ENCODE results near the gene RING1.
A peak's percentile ranks its signal among the peaks of the same experiment; 100 is the strongest.

RING1 gene

DNA sequence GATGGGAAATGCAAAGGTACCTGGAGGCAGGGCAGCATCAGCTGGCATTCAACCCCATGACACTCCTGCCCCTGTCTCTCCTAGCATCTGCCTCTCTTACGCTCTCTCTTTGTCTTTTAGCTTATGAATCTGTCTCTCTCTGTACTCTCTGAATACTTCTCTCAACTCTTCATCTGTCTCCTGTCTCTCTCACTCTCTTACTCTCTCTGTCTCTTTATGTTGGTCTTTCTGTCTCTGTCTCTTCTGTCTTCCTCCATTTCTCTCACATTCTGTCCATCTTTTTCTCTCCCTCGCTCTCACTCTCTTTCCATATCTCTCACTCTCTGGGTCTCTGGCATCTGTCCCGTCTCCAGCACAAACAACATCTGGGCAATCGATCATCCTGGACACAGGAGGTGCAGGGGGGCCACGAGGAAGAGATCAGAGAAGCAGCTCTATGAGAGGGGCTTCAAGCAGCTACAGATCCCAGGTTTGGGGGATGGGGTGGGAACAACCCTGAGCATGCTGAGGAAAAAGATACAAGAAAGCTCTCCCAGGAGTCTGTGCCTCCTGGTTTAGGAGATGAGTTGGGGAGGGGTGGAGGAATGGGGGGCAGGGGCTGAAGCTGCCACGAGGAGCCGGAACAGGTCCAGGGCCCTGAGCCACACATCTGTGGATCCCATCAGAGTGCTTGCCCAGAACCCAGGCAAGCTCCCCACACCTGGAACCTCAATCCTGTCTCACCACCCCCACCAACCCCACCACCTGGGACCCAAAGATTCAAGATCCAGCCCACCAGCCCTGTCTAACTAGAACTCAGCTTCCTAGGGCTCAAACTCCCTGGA, 18.5 kb upstream of the RING1 start:
- Histone ChIP-seq H3K36me3 (ENCODE audit: control insufficient read depth, insufficient read depth, low read length) (peaks cover 7% of the 10 kb centered on the region), H3K4me3 (ENCODE audit: low read depth, low read length) (no peak overlapping the region), H3K9ac (ENCODE audit: low read depth, low read length) (no peak overlapping the region), H3K9me3 (ENCODE audit: control insufficient read depth, insufficient read depth, low read length) (no peaks in the 10 kb centered on the region), H3K4me1 (ENCODE audit: control insufficient read depth, insufficient read depth, low read length) (peaks cover 4% of the 10 kb centered on the region), H3K27me3 (ENCODE audit: control insufficient read depth, insufficient read depth, low read length) (peaks cover 22% of the 10 kb centered on the region)

DNA sequence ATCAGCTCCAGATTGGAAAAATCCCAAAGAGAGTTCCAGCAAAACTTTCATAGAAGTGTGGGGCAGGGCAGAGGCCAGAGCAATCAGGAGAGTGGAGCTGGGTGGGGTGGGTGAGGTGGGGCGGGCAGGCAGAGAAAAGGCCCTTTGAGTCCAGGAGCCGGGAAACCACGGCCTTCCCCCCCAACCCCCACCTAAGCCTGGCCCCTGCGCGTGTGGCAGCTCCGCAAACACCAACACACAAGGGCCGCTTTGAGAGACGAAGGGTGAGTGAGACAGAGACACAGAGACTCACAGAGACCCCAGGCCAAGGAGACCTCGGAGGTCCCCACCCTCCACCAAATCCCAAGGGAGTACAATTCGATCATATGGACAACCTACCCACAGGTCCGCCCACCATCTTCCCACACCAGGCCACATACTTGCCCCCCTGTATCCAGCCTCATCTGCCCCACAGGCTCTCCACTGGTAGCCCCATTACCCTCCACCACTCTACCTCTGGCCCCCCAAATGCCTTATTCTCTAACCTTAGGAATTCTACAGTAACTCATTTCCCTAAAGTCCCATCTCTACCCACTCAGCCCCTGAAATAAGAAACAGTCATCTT, 17.7 kb upstream of the RING1 start:
- Histone ChIP-seq H3K36me3 (ENCODE audit: control insufficient read depth, insufficient read depth, low read length) (peaks cover 14% of the 10 kb centered on the region), H3K27me3 (ENCODE audit: control insufficient read depth, insufficient read depth, low read length) (peaks cover 22% of the 10 kb centered on the region), H3K4me1 (ENCODE audit: control insufficient read depth, insufficient read depth, low read length) (peaks cover 4% of the 10 kb centered on the region), H3K9me3 (ENCODE audit: control insufficient read depth, insufficient read depth, low read length) (no peaks in the 10 kb centered on the region), H3K9ac (ENCODE audit: low read depth, low read length) (no peak overlapping the region), H3K4me3 (ENCODE audit: low read depth, low read length) (no peak overlapping the region)

DNA sequence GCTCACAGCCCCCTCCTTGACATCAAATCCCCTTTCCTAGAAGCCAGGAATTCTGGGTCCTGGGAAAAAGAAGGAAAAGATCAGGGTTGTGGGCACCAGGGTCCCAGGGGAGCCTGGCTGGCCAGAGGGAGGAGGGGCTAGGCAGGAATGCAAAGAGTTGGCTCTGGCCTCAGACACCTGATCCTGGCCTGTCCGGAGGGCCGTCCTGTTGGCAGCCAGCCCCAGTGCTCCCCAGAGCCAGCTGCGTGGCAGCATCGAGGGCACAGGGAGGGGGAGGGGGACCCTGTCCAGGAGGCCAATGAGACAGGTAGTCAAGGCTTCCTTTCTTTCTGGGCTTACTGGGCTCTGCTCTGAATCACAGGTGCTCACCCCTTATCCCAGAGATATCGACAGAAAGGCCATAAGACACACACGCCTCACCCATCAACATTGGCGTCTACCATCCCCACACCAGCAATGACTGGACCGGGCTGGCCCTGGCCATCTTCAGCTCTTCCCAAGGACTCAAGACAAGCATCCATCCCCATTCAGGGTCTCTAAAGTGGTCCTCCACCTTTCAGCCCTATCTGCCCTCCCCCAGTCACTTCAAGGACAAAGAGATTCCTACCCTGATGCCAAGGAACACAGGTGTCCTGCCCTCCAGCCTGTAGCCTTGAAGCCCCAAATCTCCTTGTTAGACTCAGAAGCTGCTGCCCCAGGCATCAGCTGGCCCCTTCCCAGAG, 16.8 kb upstream of the RING1 start:
- peak overlapping the region; percentile 72 for H3K4me3 ChIP-seq (ENCODE audit: low read depth, low read length)
- H3K36me3 ChIP-seq (ENCODE audit: control insufficient read depth, insufficient read depth, low read length): peaks cover 21% of the 10 kb centered on the region

DNA sequence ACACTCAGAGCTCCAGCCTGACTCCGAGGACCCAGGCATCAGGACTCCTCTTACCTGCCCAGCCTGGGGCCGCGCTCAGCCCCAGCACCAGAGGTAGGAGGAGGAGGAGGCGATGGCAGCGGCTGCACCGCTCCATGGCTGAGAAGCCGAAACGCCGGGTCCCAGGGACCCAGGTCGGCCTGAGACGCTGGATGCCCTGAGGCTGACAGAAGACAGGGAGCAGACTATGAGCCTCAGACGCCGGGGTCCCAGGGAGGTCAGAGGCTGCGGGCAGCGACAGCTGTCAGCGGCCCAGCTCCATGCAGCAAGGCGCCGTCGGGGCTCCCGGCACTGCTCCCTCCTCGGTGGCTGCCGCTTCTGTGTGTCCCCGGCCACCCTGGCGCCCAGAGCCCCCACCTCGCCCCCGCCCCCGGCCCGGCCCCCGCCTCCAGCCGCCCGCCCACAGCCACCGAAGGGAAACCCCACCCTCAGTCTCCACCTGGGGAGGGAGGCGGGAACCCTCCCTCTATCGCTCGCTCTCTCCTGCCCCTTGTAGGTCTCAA, 16.1 kb upstream of the RING1 start, which contains the start of gene COL11A2:
COL11A2 (minus strand) TSS at position 363 of the 542 bp plus-strand sequence; CDS start at position 136, 227 bp downstream.
- Histone ChIP-seq H3K4me3 (ENCODE audit: low read depth, low read length) (peak within 1 kb of the TSS; percentile 72), H3K4me1 (ENCODE audit: control insufficient read depth, insufficient read depth, low read length) (peaks cover 3% of the 10 kb centered on the region), H3K9me3 (ENCODE audit: control insufficient read depth, insufficient read depth, low read length) (no peaks in the 10 kb centered on the region), H3K36me3 (ENCODE audit: control insufficient read depth, insufficient read depth, low read length) (peaks cover 21% of the 10 kb centered on the region), H3K27me3 (ENCODE audit: control insufficient read depth, insufficient read depth, low read length) (peaks cover 22% of the 10 kb centered on the region), H3K9ac (ENCODE audit: low read depth, low read length) (peak within 1 kb of the TSS; percentile 54)

More for the DNA sequence above, 16.8 kb upstream of the RING1 start:
- Histone ChIP-seq H3K9me3 (ENCODE audit: control insufficient read depth, insufficient read depth, low read length) (no peaks in the 10 kb centered on the region), H3K27me3 (ENCODE audit: control insufficient read depth, insufficient read depth, low read length) (peaks cover 22% of the 10 kb centered on the region), H3K9ac (ENCODE audit: low read depth, low read length) (no peak overlapping the region), H3K4me1 (ENCODE audit: control insufficient read depth, insufficient read depth, low read length) (peaks cover 2% of the 10 kb centered on the region)

DNA sequence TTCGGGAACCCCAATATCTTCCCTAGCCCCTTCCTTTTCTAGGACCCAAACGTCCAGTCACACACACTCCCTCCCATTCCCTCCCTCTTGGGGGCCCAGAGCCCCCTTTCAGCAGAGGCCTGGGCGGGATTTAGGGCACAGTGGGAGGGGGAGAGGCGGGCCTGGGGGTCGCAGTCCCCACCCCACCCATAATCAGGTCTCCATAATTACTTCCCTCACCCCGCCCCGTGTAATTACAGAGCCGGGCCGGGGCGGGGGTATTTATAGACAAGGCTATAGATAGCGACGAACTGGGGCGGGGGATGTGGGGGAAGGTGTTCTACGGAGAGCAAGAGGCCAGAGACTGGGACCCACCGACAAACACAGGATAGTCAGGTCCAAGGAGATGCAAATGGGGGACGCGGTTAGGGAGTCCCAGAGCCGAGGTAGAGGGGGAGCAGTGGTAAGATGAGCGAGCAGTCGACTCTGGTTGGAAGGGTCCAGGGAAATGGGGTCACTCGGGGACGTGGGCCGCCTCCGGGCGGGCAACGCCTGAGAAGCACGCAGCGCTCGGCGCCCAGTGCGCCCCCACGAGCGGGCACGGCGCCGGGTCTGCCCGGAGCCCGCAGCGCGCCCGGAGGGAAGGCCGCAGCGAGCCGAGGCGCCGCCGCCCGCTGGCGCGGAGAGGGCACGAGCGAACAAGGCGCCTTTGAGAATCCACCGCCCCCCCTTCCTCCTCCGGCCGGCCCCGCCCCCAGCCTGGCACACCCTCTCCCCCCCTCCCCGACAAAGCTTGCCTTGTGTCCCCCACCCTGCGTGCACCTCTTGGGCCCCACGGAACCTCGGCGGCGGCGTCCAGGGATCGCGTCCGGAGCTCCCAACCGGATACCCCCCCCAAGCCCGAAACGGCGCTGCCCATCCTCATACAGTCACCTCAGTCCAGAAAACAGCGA, 15.4 kb upstream of the RING1 start:
- H3K9ac ChIP-seq (ENCODE audit: low read depth, low read length): peak overlapping the region; percentile 54
- peak overlapping the region; percentile 72 for H3K4me3 ChIP-seq (ENCODE audit: low read depth, low read length)
- peaks cover 21% of the 10 kb centered on the region for H3K36me3 ChIP-seq (ENCODE audit: control insufficient read depth, insufficient read depth, low read length)
- peaks cover 22% of the 10 kb centered on the region for H3K27me3 ChIP-seq (ENCODE audit: control insufficient read depth, insufficient read depth, low read length)
- H3K4me1 ChIP-seq (ENCODE audit: control insufficient read depth, insufficient read depth, low read length): peaks cover 8% of the 10 kb centered on the region
- H3K9me3 ChIP-seq (ENCODE audit: control insufficient read depth, insufficient read depth, low read length): no peaks in the 10 kb centered on the region

DNA sequence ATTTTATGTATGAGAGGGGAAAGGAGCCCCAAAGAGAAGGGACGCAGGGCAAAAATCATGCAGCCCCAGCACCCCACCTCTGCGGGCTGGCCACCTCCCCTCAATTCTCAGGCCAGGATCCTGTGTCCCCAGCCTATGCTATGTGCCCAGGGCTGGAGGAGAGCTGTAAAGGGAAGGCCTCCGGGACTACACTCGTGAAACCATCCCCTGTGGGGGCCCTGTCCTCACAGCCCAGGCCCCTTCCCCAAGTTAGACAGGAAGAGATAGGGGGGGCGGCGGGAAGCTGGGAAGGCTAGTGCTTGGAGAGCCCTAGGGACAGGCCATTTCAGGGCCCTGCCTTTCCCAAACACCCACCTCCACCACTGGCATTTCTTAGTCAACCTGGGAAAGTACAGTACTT, 14.7 kb upstream of the RING1 start:
- Histone ChIP-seq H3K4me3 (ENCODE audit: low read depth, low read length) (peak overlapping the region; percentile 39), H3K4me1 (ENCODE audit: control insufficient read depth, insufficient read depth, low read length) (peaks cover 10% of the 10 kb centered on the region), H3K27me3 (ENCODE audit: control insufficient read depth, insufficient read depth, low read length) (peaks cover 22% of the 10 kb centered on the region)

DNA sequence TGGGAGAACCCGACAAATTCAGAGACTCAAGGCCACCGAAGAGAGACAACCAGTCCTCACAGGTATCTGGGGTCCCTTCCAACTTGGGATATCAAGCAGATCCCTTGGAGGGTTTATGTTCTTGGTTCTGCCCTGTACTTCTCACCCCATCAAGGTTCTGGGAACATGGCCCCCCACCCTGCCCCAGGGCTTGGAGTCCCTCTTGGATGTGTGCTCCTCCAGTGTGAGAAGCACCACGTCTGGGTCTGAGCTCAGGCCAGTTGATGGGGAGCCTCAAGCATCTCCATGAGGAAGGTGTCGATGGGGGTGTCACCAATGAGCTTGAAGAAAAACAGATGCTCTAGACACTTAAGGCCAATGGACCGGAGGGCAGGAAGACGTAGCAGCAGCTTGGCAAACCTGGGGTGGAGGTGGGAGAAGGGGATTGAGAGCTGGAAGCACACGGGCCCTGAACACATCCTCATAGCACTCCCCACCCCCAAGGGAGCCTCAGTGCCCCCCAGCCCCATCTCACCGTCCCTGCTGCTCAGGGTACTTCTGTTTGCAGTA, 13.8 kb upstream of the RING1 start:
- Histone ChIP-seq H3K9me3 (ENCODE audit: control insufficient read depth, insufficient read depth, low read length) (no peaks in the 10 kb centered on the region), H3K4me3 (ENCODE audit: low read depth, low read length) (no peak overlapping the region), H3K36me3 (ENCODE audit: control insufficient read depth, insufficient read depth, low read length) (peaks cover 21% of the 10 kb centered on the region), H3K4me1 (ENCODE audit: control insufficient read depth, insufficient read depth, low read length) (peaks cover 10% of the 10 kb centered on the region), H3K27me3 (ENCODE audit: control insufficient read depth, insufficient read depth, low read length) (peaks cover 19% of the 10 kb centered on the region), H3K9ac (ENCODE audit: low read depth, low read length) (no peak overlapping the region)

More for the DNA sequence above, 14.7 kb upstream of the RING1 start:
- Histone ChIP-seq H3K9me3 (ENCODE audit: control insufficient read depth, insufficient read depth, low read length) (no peaks in the 10 kb centered on the region), H3K9ac (ENCODE audit: low read depth, low read length) (no peak overlapping the region), H3K36me3 (ENCODE audit: control insufficient read depth, insufficient read depth, low read length) (peaks cover 21% of the 10 kb centered on the region)

DNA sequence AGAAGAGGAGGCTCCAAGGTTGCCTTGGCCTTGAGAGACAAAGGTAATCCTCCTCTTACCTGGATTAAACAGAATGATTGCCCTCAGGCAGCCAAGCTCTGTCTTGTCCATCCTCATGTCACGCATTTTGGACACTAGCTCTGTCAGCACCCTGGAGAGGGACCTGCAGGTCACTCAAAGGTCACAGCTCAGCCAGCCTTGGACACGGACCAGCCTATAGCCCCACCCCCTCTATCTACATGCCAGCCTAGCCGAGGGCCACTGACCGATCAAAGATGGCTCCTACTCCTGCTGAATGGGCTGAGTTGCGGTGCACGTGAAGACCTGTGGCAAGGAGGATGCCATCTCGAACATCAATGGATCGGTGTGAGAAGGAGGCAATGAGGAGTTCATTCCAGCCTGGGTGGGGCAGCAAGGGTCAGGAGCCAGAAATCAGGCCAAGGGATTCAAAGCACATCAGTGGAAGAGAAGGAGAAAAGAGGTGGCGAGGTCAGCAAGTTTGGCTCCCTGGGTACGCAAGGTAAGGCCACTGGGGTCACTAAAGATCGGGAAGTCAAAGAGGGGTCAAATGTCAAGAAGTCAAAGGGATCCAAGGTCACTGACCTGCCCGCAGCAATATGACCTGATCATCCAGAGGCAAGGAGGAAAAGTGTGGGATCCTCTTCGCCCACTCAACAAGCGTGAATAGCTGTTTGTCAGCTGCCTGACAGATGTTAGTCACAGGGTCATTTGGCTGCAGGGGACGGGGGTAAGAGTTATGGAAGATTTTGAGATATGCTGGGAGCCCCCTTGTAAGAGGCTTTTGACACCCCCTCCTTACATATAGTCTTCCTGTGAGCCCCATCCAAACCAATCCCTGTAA, 12.8 kb upstream of the RING1 start:
- H3K4me1 ChIP-seq (ENCODE audit: control insufficient read depth, insufficient read depth, low read length): peaks cover 10% of the 10 kb centered on the region
- peaks cover 16% of the 10 kb centered on the region for H3K27me3 ChIP-seq (ENCODE audit: control insufficient read depth, insufficient read depth, low read length)
- H3K36me3 ChIP-seq (ENCODE audit: control insufficient read depth, insufficient read depth, low read length): peaks cover 21% of the 10 kb centered on the region
- H3K9me3 ChIP-seq (ENCODE audit: control insufficient read depth, insufficient read depth, low read length): no peaks in the 10 kb centered on the region
- H3K9ac ChIP-seq (ENCODE audit: low read depth, low read length): no peak overlapping the region
- no peak overlapping the region for H3K4me3 ChIP-seq (ENCODE audit: low read depth, low read length)

DNA sequence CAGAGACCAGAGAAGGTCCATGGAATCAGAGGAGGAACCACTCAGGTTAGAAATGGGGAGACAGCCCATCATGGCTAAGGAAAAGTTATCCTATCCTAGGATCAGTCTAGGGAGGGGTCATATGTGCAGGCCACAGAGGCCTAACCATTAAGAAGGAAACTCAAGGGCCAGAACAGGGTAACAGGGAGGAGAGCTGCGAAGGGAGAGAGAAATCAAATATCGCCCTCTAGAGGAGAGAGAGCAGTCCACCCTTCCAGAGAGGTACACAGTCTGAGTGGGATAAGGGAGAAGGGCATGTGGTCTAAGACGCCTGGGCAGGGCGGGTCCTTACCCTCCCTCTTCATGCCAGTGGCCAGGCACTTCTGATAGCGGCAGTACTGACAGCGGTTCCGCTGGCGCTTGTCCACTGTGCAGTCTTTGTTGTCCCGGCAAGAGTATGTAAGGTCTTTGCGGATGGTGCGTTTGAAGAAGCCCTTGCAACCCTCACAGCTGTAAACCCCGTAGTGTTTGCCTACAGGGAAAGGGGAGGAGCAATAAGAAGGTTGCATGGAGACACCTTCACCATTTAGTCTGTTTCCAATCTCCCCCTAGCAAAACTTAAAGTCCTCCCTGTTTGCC, 10.8 kb upstream of the RING1 start:
- Histone ChIP-seq H3K36me3 (ENCODE audit: control insufficient read depth, insufficient read depth, low read length) (peaks cover 32% of the 10 kb centered on the region), H3K4me3 (ENCODE audit: low read depth, low read length) (no peak overlapping the region), H3K4me1 (ENCODE audit: control insufficient read depth, insufficient read depth, low read length) (peaks cover 18% of the 10 kb centered on the region), H3K27me3 (ENCODE audit: control insufficient read depth, insufficient read depth, low read length) (no peaks in the 10 kb centered on the region), H3K9me3 (ENCODE audit: control insufficient read depth, insufficient read depth, low read length) (no peaks in the 10 kb centered on the region), H3K9ac (ENCODE audit: low read depth, low read length) (no peak overlapping the region)
